ENCODE data around the gene MTERF4. TPM values are rescaled to one million over a fixed set of nuclear protein-coding genes. Genes with fewer than 3 reads are reported as not detected.

MTERF4 gene
- total RNA-seq, 2 donors from 2014 or later = 24.6 to 39.4 TPM

GRCh38 chr2:241070811-241071676, 31.0 kb downstream of the MTERF4 start:
- Histone ChIP-seq H3K4me3 (no peak overlapping the region), H3K9me3 (no peaks in the 10 kb centered on the region), H3K27ac (no peak overlapping the region), H3K27me3 (replicated peaks; ENCODE audit: insufficient read depth) (no peaks in the 10 kb centered on the region), H3K4me1 (ENCODE audit: control insufficient read depth in 1 of 2, low read depth in 2 of 2) (no peaks in the 10 kb centered on the region), H3K36me3 (peaks cover 80% of the 10 kb centered on the region)
- DNase-seq (ENCODE audit: low spot score) (no peak), ATAC-seq (ENCODE audit: insufficient number of reproducible peaks, low FRiP score, low read depth) (no peak)
- no peak for TF ChIP-seq CTCF (IDR thresholded peaks at IDR 0.05)

GRCh38 chr2:241070361-241070760, 31.7 kb downstream of the MTERF4 start:
- Histone ChIP-seq H3K27ac (no peak overlapping the region), H3K4me1 (ENCODE audit: control insufficient read depth in 1 of 2, low read depth in 2 of 2) (no peaks in the 10 kb centered on the region), H3K36me3 (peaks cover 79% of the 10 kb centered on the region), H3K4me3 (no peak overlapping the region), H3K9me3 (no peaks in the 10 kb centered on the region), H3K27me3 (replicated peaks; ENCODE audit: insufficient read depth) (no peaks in the 10 kb centered on the region)
- no peak for ATAC-seq (ENCODE audit: insufficient number of reproducible peaks, low FRiP score, low read depth)
- no peak for TF ChIP-seq CTCF (IDR thresholded peaks at IDR 0.05)
- no peak for DNase-seq (ENCODE audit: low spot score)

GRCh38 chr2:241069821-241070281, 32.2 kb downstream of the MTERF4 start:
- TF ChIP-seq CTCF (IDR thresholded peaks at IDR 0.05) = no peak
- H3K4me1 ChIP-seq (ENCODE audit: control insufficient read depth in 1 of 2, low read depth in 2 of 2) = no peaks in the 10 kb centered on the region
- no peak overlapping the region for H3K4me3 ChIP-seq
- H3K27me3 ChIP-seq (replicated peaks; ENCODE audit: insufficient read depth) = no peaks in the 10 kb centered on the region
- ATAC-seq (ENCODE audit: insufficient number of reproducible peaks, low FRiP score, low read depth) (no peak), DNase-seq (ENCODE audit: low spot score) (no peak)
- H3K9me3 ChIP-seq = no peaks in the 10 kb centered on the region
- no peak overlapping the region for H3K27ac ChIP-seq
- H3K36me3 ChIP-seq = peaks cover 79% of the 10 kb centered on the region

- DNase-seq (ENCODE audit: low spot score) = no peak
- peaks cover 75% of the 10 kb centered on the region for H3K36me3 ChIP-seq
Measured at GRCh38 chr2:241068942-241069810, 32.9 kb downstream of the MTERF4 start.

More at GRCh38 chr2:241068942-241069810, 32.9 kb downstream of the MTERF4 start:
- no peak for TF ChIP-seq CTCF (IDR thresholded peaks at IDR 0.05)
- H3K4me1 ChIP-seq (ENCODE audit: control insufficient read depth in 1 of 2, low read depth in 2 of 2) = no peaks in the 10 kb centered on the region
- no peak overlapping the region for H3K4me3 ChIP-seq
- H3K27me3 ChIP-seq (replicated peaks; ENCODE audit: insufficient read depth) = no peaks in the 10 kb centered on the region
- no peak for ATAC-seq (ENCODE audit: insufficient number of reproducible peaks, low FRiP score, low read depth)
- no peak overlapping the region for H3K27ac ChIP-seq
- no peaks in the 10 kb centered on the region for H3K9me3 ChIP-seq

All from thoracic aorta (tissue), 2 donors.